Activated CD4-positive, alpha-beta T cell treated with anti-CD3 and anti-CD28 coated beads, Interleukin-2, amount 10 ng/mL, durations not matched to agents 24 days and 14 days (primary cell): ENCODE measurements around the gene MUC6. TPM values are rescaled to one million over a fixed set of nuclear protein-coding genes. Genes with fewer than 3 reads are reported as not detected.

Experiments used
- DNase-seq: peaks from one replicate; pipeline ENCODE4 v3.0.0; 2022
- H3K27ac Mint-ChIP-seq: one replicate; pipeline ENCODE4 v1.8.0; 2022; ENCODE audit warnings: mild to moderate bottlenecking, mixed read lengths
- H3K27me3 Mint-ChIP-seq: one replicate; pipeline ENCODE4 v1.8.0; 2022; ENCODE audit warnings: mixed read lengths
- H3K36me3 Mint-ChIP-seq: one replicate; pipeline ENCODE4 v1.8.0; 2022; ENCODE audit warnings: low read depth, mild to moderate bottlenecking, mixed read lengths
- H3K4me1 Mint-ChIP-seq: one replicate; pipeline ENCODE4 v1.8.0; 2021; ENCODE audit warnings: mixed read lengths
- H3K4me3 Mint-ChIP-seq: one replicate; pipeline ENCODE4 v1.8.0; 2022; ENCODE audit warnings: mild to moderate bottlenecking, moderate library complexity, mixed read lengths
- H3K9me3 Mint-ChIP-seq: one replicate; pipeline ENCODE4 v1.8.0; 2021; ENCODE audit warnings: mixed read lengths
- intact Hi-C: fragments of 100-400 bp; cut with micrococcal nuclease; formaldehyde crosslinking; loops from one replicate; pipeline ENCODE4 v1.15.1; 2023
- total RNA-seq: library from RNA; stranded (reverse); gene quantifications from 2 replicates; pipeline ENCODE4 v1.2.3, GENCODE V29; 2022

MUC6 gene
- total RNA-seq, 1 donor from 2014 or later = not detected

GRCh38 chr11:1010551-1011319 is 25.8 kb downstream of the MUC6 start:
- Mint-ChIP-seq H3K4me3 (no peak overlapping the region), H3K4me1 (no peaks in the 10 kb centered on the region), H3K36me3 (peaks cover 11% of the 10 kb centered on the region), H3K27ac (no peak overlapping the region), H3K9me3 (no peaks in the 10 kb centered on the region), H3K27me3 (no peaks in the 10 kb centered on the region)
- no peak for DNase-seq
- intact Hi-C loops = no loop called here

GRCh38 chr11:1009991-1010390 is 26.5 kb downstream of the MUC6 start:
- Mint-ChIP-seq H3K4me3 (no peak overlapping the region), H3K36me3 (peaks cover 11% of the 10 kb centered on the region), H3K27me3 (no peaks in the 10 kb centered on the region), H3K9me3 (no peaks in the 10 kb centered on the region), H3K27ac (no peak overlapping the region), H3K4me1 (no peaks in the 10 kb centered on the region)
- intact Hi-C loops = no loop called here
- DNase-seq = no peak

- intact Hi-C loops = no loop called here
- no peaks in the 10 kb centered on the region for H3K9me3 Mint-ChIP-seq
- H3K27me3 Mint-ChIP-seq = no peaks in the 10 kb centered on the region
- no peak for DNase-seq
- no peak overlapping the region for H3K4me3 Mint-ChIP-seq
- H3K4me1 Mint-ChIP-seq = no peaks in the 10 kb centered on the region
- H3K36me3 Mint-ChIP-seq = peaks cover 11% of the 10 kb centered on the region
- no peak overlapping the region for H3K27ac Mint-ChIP-seq
Measured at GRCh38 chr11:1009371-1009770, 27.1 kb downstream of the MUC6 start.

GRCh38 chr11:1008803-1009145 is 27.7 kb downstream of the MUC6 start:
- no peak overlapping the region for H3K27ac Mint-ChIP-seq
- H3K9me3 Mint-ChIP-seq = no peaks in the 10 kb centered on the region
- no peak for DNase-seq
- no peaks in the 10 kb centered on the region for H3K27me3 Mint-ChIP-seq
- H3K4me1 Mint-ChIP-seq = no peaks in the 10 kb centered on the region
- H3K36me3 Mint-ChIP-seq = peaks cover 11% of the 10 kb centered on the region
- intact Hi-C loops = no loop called here
- no peak overlapping the region for H3K4me3 Mint-ChIP-seq

- Mint-ChIP-seq H3K27ac (no peak overlapping the region), H3K36me3 (peaks cover 13% of the 10 kb centered on the region), H3K4me1 (no peaks in the 10 kb centered on the region), H3K9me3 (no peaks in the 10 kb centered on the region), H3K4me3 (no peak overlapping the region), H3K27me3 (no peaks in the 10 kb centered on the region)
- no peak for DNase-seq
- intact Hi-C loops = no loop called here
Measured at GRCh38 chr11:1008001-1008802, 28.3 kb downstream of the MUC6 start.

DNA sequence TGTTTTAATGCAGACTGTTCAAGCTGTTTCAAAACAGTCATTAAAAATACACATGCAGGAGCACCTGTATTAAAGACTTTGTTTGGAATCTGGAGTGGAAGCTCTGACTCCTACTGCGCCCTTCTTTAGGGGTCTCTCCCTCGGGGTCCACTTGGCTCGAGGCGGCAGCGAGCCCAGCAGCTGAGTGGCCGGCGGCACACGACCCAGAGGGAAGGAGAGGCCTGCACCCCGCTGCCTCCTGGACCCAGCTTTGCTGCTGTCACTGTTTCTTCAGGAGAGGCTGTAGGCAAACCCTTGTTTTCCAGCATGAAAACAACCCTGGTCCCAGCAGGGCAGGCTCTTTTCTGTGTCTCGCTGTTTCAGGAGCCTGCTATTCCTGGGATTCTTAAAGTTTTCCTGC is 29.2 kb downstream of the MUC6 start:
- no peaks in the 10 kb centered on the region for H3K4me1 Mint-ChIP-seq
- no peaks in the 10 kb centered on the region for H3K27me3 Mint-ChIP-seq
- intact Hi-C loops = no loop called here
- no peak overlapping the region for H3K27ac Mint-ChIP-seq
- peaks cover 13% of the 10 kb centered on the region for H3K36me3 Mint-ChIP-seq
- H3K9me3 Mint-ChIP-seq = no peaks in the 10 kb centered on the region
- H3K4me3 Mint-ChIP-seq = no peak overlapping the region
- no peak for DNase-seq

DNA sequence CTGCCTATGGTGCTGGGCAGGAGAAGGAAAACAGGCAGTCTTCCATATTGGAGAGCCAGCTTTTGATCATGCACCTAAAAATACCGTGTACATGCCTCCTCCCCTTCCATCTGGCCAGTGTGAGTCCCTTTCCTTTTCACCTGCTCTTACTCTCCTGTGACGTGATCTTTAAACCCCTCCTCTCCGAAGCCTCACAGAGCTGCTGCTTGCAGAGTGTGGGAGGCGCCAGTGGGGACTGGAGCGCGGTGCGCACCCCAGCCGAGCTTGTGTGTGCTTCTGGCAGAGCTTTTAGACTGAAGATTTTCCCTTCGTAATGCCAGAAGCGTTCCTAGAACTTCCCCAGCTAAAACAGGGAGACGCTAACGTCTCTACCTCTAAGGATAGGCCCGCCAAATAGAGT is 29.8 kb downstream of the MUC6 start:
- H3K4me3 Mint-ChIP-seq = no peak overlapping the region
- H3K27me3 Mint-ChIP-seq = no peaks in the 10 kb centered on the region
- peaks cover 14% of the 10 kb centered on the region for H3K36me3 Mint-ChIP-seq
- no peaks in the 10 kb centered on the region for H3K9me3 Mint-ChIP-seq
- no peaks in the 10 kb centered on the region for H3K4me1 Mint-ChIP-seq
- no peak for DNase-seq
- no peak overlapping the region for H3K27ac Mint-ChIP-seq
- intact Hi-C loops = no loop called here

DNA sequence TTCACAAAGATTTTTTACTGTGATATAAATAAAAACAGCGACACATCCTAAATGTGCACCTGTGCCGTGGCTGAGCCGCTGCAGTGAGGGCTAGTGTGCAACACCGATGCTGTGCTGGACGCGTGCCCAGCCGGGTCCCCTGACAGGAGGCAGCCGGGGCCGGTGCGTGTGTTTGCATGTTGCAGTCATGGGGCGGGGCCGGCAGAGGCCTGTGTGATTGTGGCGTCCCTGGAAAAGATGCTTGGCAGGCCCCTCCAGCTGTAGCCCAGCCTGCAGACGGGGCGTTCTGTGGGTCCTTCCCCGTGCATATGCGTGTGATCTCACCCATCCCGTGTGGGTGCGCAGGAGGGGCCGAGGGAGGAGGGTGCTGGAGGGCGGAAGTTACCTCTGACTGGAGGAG is 30.6 kb downstream of the MUC6 start:
- Mint-ChIP-seq H3K4me1 (no peaks in the 10 kb centered on the region), H3K4me3 (no peak overlapping the region), H3K27ac (no peak overlapping the region), H3K9me3 (no peaks in the 10 kb centered on the region), H3K36me3 (peaks cover 16% of the 10 kb centered on the region), H3K27me3 (no peaks in the 10 kb centered on the region)
- intact Hi-C loops = no loop called here
- no peak for DNase-seq

GRCh38 chr11:1003159-1003558 is 33.4 kb downstream of the MUC6 start:
- DNase-seq = no peak
- Mint-ChIP-seq H3K36me3 (peaks cover 7% of the 10 kb centered on the region), H3K27me3 (no peaks in the 10 kb centered on the region), H3K27ac (no peak overlapping the region), H3K4me3 (no peak overlapping the region), H3K4me1 (no peaks in the 10 kb centered on the region), H3K9me3 (no peaks in the 10 kb centered on the region)
- intact Hi-C loops = no loop called here

DNA sequence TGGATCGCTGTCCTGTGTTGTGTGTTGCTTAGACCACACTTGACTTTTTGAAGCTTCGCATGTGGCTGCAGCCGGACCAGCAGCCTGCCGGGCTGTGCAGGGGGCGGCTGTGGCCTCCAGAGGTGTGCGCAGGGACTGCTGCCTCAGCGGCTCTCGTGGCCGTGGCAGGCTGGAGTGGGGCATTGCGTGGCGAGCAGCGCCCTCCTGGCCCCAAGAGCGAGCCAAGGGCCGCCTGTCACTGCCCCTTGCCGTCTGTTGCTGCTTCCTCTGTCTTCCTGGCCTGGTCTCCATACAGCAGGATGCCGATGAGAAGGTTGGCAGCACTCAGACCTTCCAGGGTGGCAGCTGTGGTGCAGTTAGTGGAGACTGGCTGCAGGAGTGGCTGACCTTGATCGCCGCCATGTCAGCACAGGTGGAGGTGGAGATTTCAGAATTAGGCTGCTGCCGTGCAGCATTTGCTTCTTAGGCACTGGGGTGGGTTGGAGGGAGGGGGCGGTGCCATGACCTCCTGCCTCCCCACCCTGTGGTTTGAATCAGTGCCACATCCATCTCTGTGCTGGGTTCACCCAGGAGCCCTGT is 34.0 kb downstream of the MUC6 start:
- Mint-ChIP-seq H3K4me1 (no peaks in the 10 kb centered on the region), H3K36me3 (peaks cover 7% of the 10 kb centered on the region), H3K4me3 (no peak overlapping the region), H3K9me3 (no peaks in the 10 kb centered on the region), H3K27me3 (no peaks in the 10 kb centered on the region), H3K27ac (no peak overlapping the region)
- DNase-seq = no peak
- intact Hi-C loops = no loop called here

- Mint-ChIP-seq H3K4me1 (peaks cover 1% of the 10 kb centered on the region), H3K9me3 (no peaks in the 10 kb centered on the region)
Measured at GRCh38 chr11:1001617-1002405, 34.7 kb downstream of the MUC6 start.

DNA sequence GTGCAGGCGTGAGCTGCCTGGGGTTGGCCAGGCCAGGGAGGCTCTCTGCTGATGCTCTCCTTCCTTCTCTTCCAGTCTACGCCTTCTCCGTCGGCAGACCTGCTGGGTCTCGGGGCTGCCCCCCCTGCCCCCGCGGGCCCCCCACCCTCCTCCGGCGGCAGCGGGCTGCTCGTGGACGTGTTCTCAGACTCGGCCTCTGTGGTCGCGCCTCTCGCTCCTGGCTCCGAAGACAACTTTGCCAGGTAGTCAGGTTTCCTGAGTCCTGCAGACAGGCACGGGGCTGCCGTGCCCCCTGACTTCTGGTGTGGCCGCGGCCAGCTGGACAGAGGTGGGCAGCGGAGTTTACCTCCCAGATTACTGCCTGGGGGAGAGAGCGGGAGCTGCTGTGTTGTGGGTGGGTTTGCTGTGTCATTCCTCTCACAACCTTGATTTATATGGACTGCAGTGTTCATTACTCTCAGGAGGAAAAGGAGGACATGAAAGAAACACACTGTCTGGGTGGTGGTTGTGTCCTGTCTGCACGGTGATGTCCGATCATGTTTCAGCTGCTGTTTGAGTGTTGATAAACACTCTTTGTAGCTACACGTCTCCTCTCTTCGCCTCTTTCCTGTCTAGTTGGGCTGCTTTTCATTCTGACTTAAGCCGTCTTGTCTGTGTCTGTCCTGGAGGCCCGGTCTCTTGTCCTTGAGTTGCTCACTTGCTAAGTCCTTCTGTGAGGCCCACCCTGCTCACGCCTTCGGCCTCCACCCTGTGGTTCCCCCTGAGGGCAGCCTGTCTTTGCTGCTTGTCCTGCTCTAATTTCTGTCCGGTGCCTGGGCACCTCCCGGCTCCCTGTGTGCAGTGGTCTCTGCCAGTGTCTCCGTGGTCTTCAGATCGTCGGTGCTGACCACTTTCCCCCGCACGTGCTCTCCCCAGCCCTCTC is 35.9 kb downstream of the MUC6 start:
- peaks cover 13% of the 10 kb centered on the region for H3K36me3 Mint-ChIP-seq
- no peaks in the 10 kb centered on the region for H3K27me3 Mint-ChIP-seq
- no peak for DNase-seq
- H3K4me3 Mint-ChIP-seq = no peak overlapping the region
- H3K9me3 Mint-ChIP-seq = no peaks in the 10 kb centered on the region
- H3K4me1 Mint-ChIP-seq = peaks cover 5% of the 10 kb centered on the region
- H3K27ac Mint-ChIP-seq = no peak overlapping the region
- intact Hi-C loops = no loop called here

More at GRCh38 chr11:1001617-1002405, 34.7 kb downstream of the MUC6 start:
- DNase-seq = no peak
- Mint-ChIP-seq H3K27ac (no peak overlapping the region), H3K36me3 (peaks cover 7% of the 10 kb centered on the region), H3K4me3 (no peak overlapping the region), H3K27me3 (no peaks in the 10 kb centered on the region)
- intact Hi-C loops = no loop called here

GRCh38 chr11:999009-999408 is 37.5 kb downstream of the MUC6 start:
- no peak for DNase-seq
- peaks cover 5% of the 10 kb centered on the region for H3K4me1 Mint-ChIP-seq
- peaks cover 18% of the 10 kb centered on the region for H3K36me3 Mint-ChIP-seq
- no peaks in the 10 kb centered on the region for H3K27me3 Mint-ChIP-seq
- no peak overlapping the region for H3K27ac Mint-ChIP-seq
- intact Hi-C loops = no loop called here
- no peaks in the 10 kb centered on the region for H3K9me3 Mint-ChIP-seq
- no peak overlapping the region for H3K4me3 Mint-ChIP-seq
